Fibroblast of lung (primary cell): ENCODE results near the gene GATC. TPM values are rescaled to one million over a fixed set of nuclear protein-coding genes. Genes with fewer than 3 reads are reported as not detected.

Experiments used
- DNase-seq, 2 donors: peaks; one replicate each; pipeline versions ENCODE4 v3.0.0 to v3.0.0-alpha.2; 2010; ENCODE audit warnings: low read depth in 2 of 2
- H2AFZ ChIP-seq: 2 replicates; pipeline ENCODE4 v1.5.1; 2012; ENCODE audit warnings: low read length, control low read depth, inconsistent platforms
- H3K27ac ChIP-seq: 2 replicates; pipeline ENCODE4 v1.5.1; 2011; ENCODE audit warnings: low read length, control low read depth; ENCODE audit not compliant: insufficient read depth
- H3K27me3 ChIP-seq: 2 replicates; pipeline ENCODE4 v1.5.1; 2011; ENCODE audit warnings: mild to moderate bottlenecking, low read length; ENCODE audit not compliant: control insufficient read depth, insufficient read depth
- H3K36me3 ChIP-seq: 2 replicates; pipeline ENCODE4 v1.5.1; 2011; ENCODE audit warnings: low read length; ENCODE audit not compliant: control insufficient read depth, insufficient read depth
- H3K4me1 ChIP-seq: 2 replicates; pipeline ENCODE4 v1.5.1; 2011; ENCODE audit warnings: low read length; ENCODE audit not compliant: control insufficient read depth, insufficient read depth; ENCODE audit errors: extremely low read depth
- H3K4me2 ChIP-seq: 2 replicates; pipeline ENCODE4 v1.5.1; 2011; ENCODE audit warnings: low read length, control low read depth; ENCODE audit not compliant: insufficient read depth; ENCODE audit errors: extremely low read depth
- H3K4me3 ChIP-seq, 4 experiments: fragments of 200-600 bp in 1 of 4; sonication (generic) in 1 of 4; replicated peaks in 1 of 4; 2 replicates each; pipeline ENCODE4 v1.5.1; 2011 to 2016; ENCODE audit warnings: low read length in 4 of 4, low read depth in 3 of 4, mild to moderate bottlenecking in 3 of 4, control low read depth in 2 of 4, inconsistent platforms in 1 of 4, mixed read lengths in 1 of 4; ENCODE audit not compliant: insufficient read depth in 1 of 4; ENCODE audit errors: control extremely low read depth in 1 of 4
- H3K79me2 ChIP-seq: 2 replicates; pipeline ENCODE4 v1.5.1; 2012; ENCODE audit warnings: mild to moderate bottlenecking, low read length, inconsistent platforms; ENCODE audit not compliant: control insufficient read depth, insufficient read depth
- H3K9ac ChIP-seq: 2 replicates; pipeline ENCODE4 v1.5.1; 2011; ENCODE audit warnings: mild to moderate bottlenecking, low read length, control low read depth; ENCODE audit not compliant: insufficient read depth
- H3K9me3 ChIP-seq: 2 replicates; pipeline ENCODE4 v1.5.1; 2012; ENCODE audit warnings: low read depth, low read length; ENCODE audit not compliant: control insufficient read depth, insufficient read depth
- H4K20me1 ChIP-seq: 2 replicates; pipeline ENCODE4 v1.5.1; 2011; ENCODE audit warnings: low read length; ENCODE audit not compliant: control insufficient read depth, insufficient read depth; ENCODE audit errors: extremely low read depth
- EZH2 ChIP-seq: IDR thresholded peaks from 2 replicates; pipeline ENCODE4 v1.5.1; 2012; ENCODE audit warnings: low read length, control low read depth, mild to moderate bottlenecking; ENCODE audit errors: missing control alignments
- polyA plus RNA-seq, 2 donors: library from polyadenylated mRNA; depleted of rRNA in 1 of 2; stranded (reverse) in 1 of 2; unstranded in 1 of 2; fragments of >200 nt; gene quantifications; 2 replicates each; pipeline ENCODE4 v1.2.1, GENCODE V29; 2011 to 2012; ENCODE audit warnings: missing spikeins in 1 of 2
- total RNA-seq: library from RNA; depleted of rRNA; stranded (reverse); fragments of >200 nt; gene quantifications from 2 replicates; pipeline ENCODE4 v1.2.1, GENCODE V29; 2014
- TF ChIP-seq, protein P1 (sequence below), 2 donors: IDR thresholded peaks in 1 of 2; conservative IDR thresholded peaks in 1 of 2; 1 replicate in 1 of 2; 2 replicates in 1 of 2; pipeline ENCODE4 v1.5.1; 2011 to 2012; ENCODE audit warnings: low read length in 2 of 2, control low read depth in 1 of 2, inconsistent platforms in 1 of 2, low read depth in 1 of 2, mild to moderate bottlenecking in 1 of 2

GATC gene
- total and polyA plus RNA-seq, 2 donors (not counting 1 experiment from before 2014, with no cell fraction given) = 18.4 to 22.3 TPM

DNA sequence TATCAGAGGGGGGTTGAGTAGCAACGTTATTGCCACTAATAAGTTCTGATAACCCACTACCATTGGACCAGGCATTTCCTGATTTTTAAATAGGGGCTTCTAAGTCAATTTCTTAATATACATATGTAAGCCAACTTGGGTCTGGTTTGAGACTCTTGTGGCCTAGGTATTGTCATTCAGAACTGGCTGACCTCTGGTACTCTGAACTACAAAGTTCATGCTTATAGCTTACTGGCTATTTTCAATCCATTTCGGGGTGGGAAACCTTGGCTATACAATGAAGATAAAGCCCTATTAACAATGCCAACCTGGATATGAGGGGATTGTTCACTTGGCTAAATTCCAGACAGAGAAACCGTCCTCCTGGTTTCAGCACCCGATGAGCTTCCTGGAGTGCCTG, 58.3 kb downstream of the GATC start:
- Histone ChIP-seq H3K36me3 (peaks cover 2% of the 10 kb centered on the region), H4K20me1 (no peaks in the 10 kb centered on the region), H3K79me2 (no peaks in the 10 kb centered on the region), H3K27ac (no peak overlapping the region), H3K9me3 (no peaks in the 10 kb centered on the region), H3K9ac (no peak overlapping the region), H3K27me3 (no peaks in the 10 kb centered on the region), H3K4me1 (no peaks in the 10 kb centered on the region), H3K4me2 (no peak overlapping the region), H2AFZ (no peak overlapping the region), H3K4me3 (no peak overlapping the region)
- no peak for DNase-seq
- no peak for TF ChIP-seq EZH2
- TF ChIP-seq, protein P1, sequence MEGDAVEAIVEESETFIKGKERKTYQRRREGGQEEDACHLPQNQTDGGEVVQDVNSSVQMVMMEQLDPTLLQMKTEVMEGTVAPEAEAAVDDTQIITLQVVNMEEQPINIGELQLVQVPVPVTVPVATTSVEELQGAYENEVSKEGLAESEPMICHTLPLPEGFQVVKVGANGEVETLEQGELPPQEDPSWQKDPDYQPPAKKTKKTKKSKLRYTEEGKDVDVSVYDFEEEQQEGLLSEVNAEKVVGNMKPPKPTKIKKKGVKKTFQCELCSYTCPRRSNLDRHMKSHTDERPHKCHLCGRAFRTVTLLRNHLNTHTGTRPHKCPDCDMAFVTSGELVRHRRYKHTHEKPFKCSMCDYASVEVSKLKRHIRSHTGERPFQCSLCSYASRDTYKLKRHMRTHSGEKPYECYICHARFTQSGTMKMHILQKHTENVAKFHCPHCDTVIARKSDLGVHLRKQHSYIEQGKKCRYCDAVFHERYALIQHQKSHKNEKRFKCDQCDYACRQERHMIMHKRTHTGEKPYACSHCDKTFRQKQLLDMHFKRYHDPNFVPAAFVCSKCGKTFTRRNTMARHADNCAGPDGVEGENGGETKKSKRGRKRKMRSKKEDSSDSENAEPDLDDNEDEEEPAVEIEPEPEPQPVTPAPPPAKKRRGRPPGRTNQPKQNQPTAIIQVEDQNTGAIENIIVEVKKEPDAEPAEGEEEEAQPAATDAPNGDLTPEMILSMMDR (conservative IDR thresholded peaks at IDR 0.05 in 1 of 2, IDR thresholded peaks at IDR 0.05 in 1 of 2; ENCODE audit: low read depth in 1 of 2, low read length in 2 of 2) = no peak

DNA sequence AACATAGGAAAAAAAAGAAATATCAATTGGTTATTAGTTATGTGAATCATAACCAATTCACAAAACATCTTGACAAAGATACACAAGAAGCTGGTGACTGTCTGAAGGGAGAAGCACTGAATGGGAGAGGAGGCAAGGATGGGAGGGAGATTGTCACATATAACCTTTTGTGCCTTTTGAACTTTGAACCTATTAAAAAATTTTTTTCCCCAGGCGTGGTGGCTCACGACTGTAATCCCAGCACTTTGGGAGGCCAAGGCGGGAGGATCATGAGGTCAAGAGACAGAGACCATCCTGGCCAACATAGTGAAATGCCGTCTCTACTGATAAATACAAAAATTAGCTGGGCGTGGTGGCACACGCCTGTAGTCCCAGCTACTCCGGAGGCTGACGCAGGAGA, 62.3 kb downstream of the GATC start:
- H3K79me2 ChIP-seq = no peaks in the 10 kb centered on the region
- no peaks in the 10 kb centered on the region for H3K4me1 ChIP-seq
- H3K9ac ChIP-seq = no peak overlapping the region
- no peak overlapping the region for H3K4me2 ChIP-seq
- peaks cover 1% of the 10 kb centered on the region for H3K36me3 ChIP-seq
- no peak for TF ChIP-seq EZH2
- TF ChIP-seq, protein P1 (conservative IDR thresholded peaks at IDR 0.05 in 1 of 2, IDR thresholded peaks at IDR 0.05 in 1 of 2; ENCODE audit: low read depth in 1 of 2, low read length in 2 of 2) = no peak
- no peak overlapping the region for H3K27ac ChIP-seq
- H2AFZ ChIP-seq = no peak overlapping the region
- no peak overlapping the region for H3K4me3 ChIP-seq
- no peaks in the 10 kb centered on the region for H4K20me1 ChIP-seq
- no peaks in the 10 kb centered on the region for H3K27me3 ChIP-seq
- no peaks in the 10 kb centered on the region for H3K9me3 ChIP-seq
- no peak for DNase-seq

Other genes starting within 250 kb of the GATC start
- 3,063 and 3,837 TPM in 2 replicates for gene RPLP0, start 245.3 kb upstream of the GATC start, total RNA-seq
- gene RPLP0, start 245.3 kb upstream of the GATC start, polyA plus RNA-seq = 5,137 and 6,435 TPM in 2 replicates
- 9.2 and 21.5 TPM in 2 replicates for gene PXN, start 180.7 kb upstream of the GATC start, total RNA-seq
- gene PXN, start 180.7 kb upstream of the GATC start, polyA plus RNA-seq = 31.4 and 59.3 TPM in 2 replicates
- under 0.01 TPM in 2 replicates for gene RNU4-2, start 154.5 kb upstream of the GATC start, total RNA-seq
- under 0.01 TPM in 1 of 2 replicates, not detected in the other for gene RNU4-2, start 154.5 kb upstream of the GATC start, polyA plus RNA-seq
- under 0.01 TPM in 2 replicates for gene RNU4-1, start 153.2 kb upstream of the GATC start, total RNA-seq
- not detected in 2 replicates for gene RNU4-1, start 153.2 kb upstream of the GATC start, polyA plus RNA-seq
- 2.3 and 2.5 TPM in 2 replicates for gene SIRT4, start 144.1 kb upstream of the GATC start, total RNA-seq
- gene SIRT4, start 144.1 kb upstream of the GATC start, polyA plus RNA-seq = 0.53 and 1.2 TPM in 2 replicates
- 0.51 TPM in 1 of 2 replicates, not detected in the other for gene PLA2G1B, start 118.7 kb upstream of the GATC start, total RNA-seq
- 0.20 TPM in 1 of 2 replicates, not detected in the other for gene PLA2G1B, start 118.7 kb upstream of the GATC start, polyA plus RNA-seq
- under 0.01 TPM in 1 of 2 replicates, not detected in the other for gene MSI1, start 77.3 kb upstream of the GATC start, total RNA-seq
- not detected in 2 replicates for gene MSI1, start 77.3 kb upstream of the GATC start, polyA plus RNA-seq
- 455 and 512 TPM in 2 replicates for gene COX6A1, start 8.3 kb upstream of the GATC start, total RNA-seq
- gene COX6A1, start 8.3 kb upstream of the GATC start, polyA plus RNA-seq = 312 and 427 TPM in 2 replicates
- 26.5 and 29.6 TPM in 2 replicates for gene TRIAP1, start 60 bp upstream of the GATC start, total RNA-seq
- 47.5 and 52.7 TPM in 2 replicates for gene TRIAP1, start 60 bp upstream of the GATC start, polyA plus RNA-seq
- 176 and 188 TPM in 2 replicates for gene SRSF9, start 23.3 kb downstream of the GATC start, total RNA-seq
- 150 and 164 TPM in 2 replicates for gene SRSF9, start 23.3 kb downstream of the GATC start, polyA plus RNA-seq
- gene DYNLL1, start 49.7 kb downstream of the GATC start, total RNA-seq = 222 and 289 TPM in 2 replicates
- gene DYNLL1, start 49.7 kb downstream of the GATC start, polyA plus RNA-seq = 616 and 638 TPM in 2 replicates
- gene COQ5, start 82.7 kb downstream of the GATC start, total RNA-seq = 31.8 and 38.5 TPM in 2 replicates
- gene COQ5, start 82.7 kb downstream of the GATC start, polyA plus RNA-seq = 32.1 and 39.1 TPM in 2 replicates
- 93.0 and 174 TPM in 2 replicates for gene RNF10, start 87.9 kb downstream of the GATC start, total RNA-seq
- 184 and 189 TPM in 2 replicates for gene RNF10, start 87.9 kb downstream of the GATC start, polyA plus RNA-seq
- 25.7 and 28.6 TPM in 2 replicates for gene POP5, start 135.0 kb downstream of the GATC start, total RNA-seq
- 50.3 and 69.0 TPM in 2 replicates for gene POP5, start 135.0 kb downstream of the GATC start, polyA plus RNA-seq
- gene CABP1, start 194.2 kb downstream of the GATC start, total RNA-seq = under 0.01 TPM in 1 of 2 replicates, not detected in the other
- gene CABP1, start 194.2 kb downstream of the GATC start, polyA plus RNA-seq = 0.06 and 0.36 TPM in 2 replicates
- 90.1 and 120 TPM in 2 replicates for gene MLEC, start 240.7 kb downstream of the GATC start, total RNA-seq
- 56.4 and 66.1 TPM in 2 replicates for gene MLEC, start 240.7 kb downstream of the GATC start, polyA plus RNA-seq